HepG2 (cell line): ENCODE results near the gene EFS. TPM values are rescaled to one million over a fixed set of nuclear protein-coding genes. Genes with fewer than 3 reads are reported as not detected.

ENCODE experiments used
- ATF6 ChIP-seq: sonication (generic); formaldehyde crosslinking; conservative IDR thresholded peaks from 2 replicates; pipeline ENCODE4 v1.4.0; 2020; ENCODE audit warnings: missing genetic modification reagents
- ATF7 ChIP-seq, 2 experiments: fragments of 450-650 bp in 1 of 2; sonication (generic) in 1 of 2; formaldehyde crosslinking in 1 of 2; IDR thresholded peaks; 2 replicates each; pipeline versions ENCODE4 v1.4.0 to v1.6.1; 2016 to 2020; ENCODE audit warnings: antibody characterized with exemption in 1 of 2, mild to moderate bottlenecking in 1 of 2, missing genetic modification reagents in 1 of 2
- HOXA9 ChIP-seq: sonication (generic); formaldehyde crosslinking; IDR thresholded peaks from 2 replicates; pipeline ENCODE4 v1.8.1; 2022; ENCODE audit warnings: missing genetic modification reagents, mild to moderate bottlenecking, moderate library complexity, borderline replicate concordance
- NFATC3 ChIP-seq: sonication (generic); formaldehyde crosslinking; IDR thresholded peaks from 2 replicates; pipeline ENCODE4 v1.5.1; 2020; ENCODE audit warnings: mild to moderate bottlenecking, missing genetic modification reagents
- PITX1 ChIP-seq: sonication (generic); formaldehyde crosslinking; IDR thresholded peaks from 2 replicates; pipeline ENCODE4 v1.5.1; 2020; ENCODE audit warnings: mild to moderate bottlenecking, missing genetic modification reagents
- SNAI1 ChIP-seq: sonication (generic); formaldehyde crosslinking; IDR thresholded peaks from 2 replicates; pipeline ENCODE4 v1.5.0; 2020; ENCODE audit warnings: mild to moderate bottlenecking, missing genetic modification reagents, borderline replicate concordance
- SOX6 ChIP-seq, 2 experiments: fragments of 450-650 bp in 1 of 2; sonication (generic) in 1 of 2; formaldehyde crosslinking in 1 of 2; IDR thresholded peaks; 2 replicates each; pipeline versions ENCODE4 v1.4.0 to v1.6.1; 2017 to 2020; ENCODE audit warnings: antibody characterized with exemption in 1 of 2, mild to moderate bottlenecking in 1 of 2, missing genetic modification reagents in 1 of 2
- TCF12 ChIP-seq, 2 experiments: fragments of 450-650 bp in 1 of 2; sonication (generic) in 1 of 2; formaldehyde crosslinking in 1 of 2; IDR thresholded peaks; 2 replicates each; pipeline versions ENCODE4 v1.6.1 to v1.8.0; 2017 to 2022; ENCODE audit warnings: antibody characterized with exemption in 1 of 2, mild to moderate bottlenecking in 1 of 2, missing genetic modification reagents in 1 of 2, moderate library complexity in 1 of 2
- TFDP2 ChIP-seq: sonication (generic); formaldehyde crosslinking; IDR thresholded peaks from 2 replicates; pipeline ENCODE4 v1.4.0; 2020; ENCODE audit warnings: missing genetic modification reagents
- ZBTB40 ChIP-seq, 2 experiments: fragments of 450-650 bp in 1 of 2; sonication (generic) in 1 of 2; formaldehyde crosslinking in 1 of 2; IDR thresholded peaks; 2 replicates each; pipeline versions ENCODE4 v1.6.1 to v1.8.0; 2016 to 2022; ENCODE audit warnings: antibody characterized with exemption in 1 of 2, mild to moderate bottlenecking in 1 of 2, missing genetic modification reagents in 1 of 2
- ZNF543 ChIP-seq: sonication (generic); formaldehyde crosslinking; IDR thresholded peaks from 2 replicates; pipeline ENCODE4 v1.4.0; 2020; ENCODE audit warnings: mild to moderate bottlenecking, missing genetic modification reagents
- ZNF709 ChIP-seq: sonication (generic); formaldehyde crosslinking; IDR thresholded peaks from 2 replicates; pipeline ENCODE4 v1.5.0; 2020; ENCODE audit warnings: mild to moderate bottlenecking, missing genetic modification reagents
- ZNF761 ChIP-seq: sonication (generic); formaldehyde crosslinking; conservative IDR thresholded peaks from 2 replicates; pipeline ENCODE4 v1.4.0; 2020; ENCODE audit warnings: mild to moderate bottlenecking, missing genetic modification reagents
- ZNF780A ChIP-seq: sonication (generic); formaldehyde crosslinking; IDR thresholded peaks from 2 replicates; pipeline ENCODE4 v1.8.0; 2022; ENCODE audit warnings: mild to moderate bottlenecking, missing genetic modification reagents, moderate library complexity
- polyA plus RNA-seq, 8 experiments: library from polyadenylated mRNA; depleted of rRNA in 3 of 8; stranded (reverse) in 7 of 8; unstranded in 1 of 8; fragments of >200 nt; fragmentation: Illumina TruSeq in 4 of 8; extraction: Trizol in 4 of 8; gene quantifications; 2 replicates each; pipeline versions ENCODE4 v1.2.1 to v1.2.3, GENCODE V29; 2011 to 2016; ENCODE audit warnings: low read depth in 4 of 8, missing spikeins in 1 of 8, mixed read lengths in 1 of 8; ENCODE audit not compliant: insufficient read depth in 1 of 8
- total RNA-seq, 5 experiments: library from RNA; depleted of rRNA; stranded (reverse); fragments of >200 nt; fragmentation: Illumina TruSeq; extraction: Trizol; gene quantifications; 2 replicates each; pipeline ENCODE4 v1.2.3, GENCODE V29; 2016; ENCODE audit warnings: low read depth in 1 of 5

The EFS gene
- total and polyA plus RNA-seq, 2 of the 13 experiments (the other 11 are each of a cell fraction or from before 2014, with no cell fraction given), result not detected

- no peak for TF ChIP-seq ZBTB40 (IDR thresholded peaks at IDR 0.05)
- no peak for TF ChIP-seq ZBTB40 (CRISPR knock-in tag; IDR thresholded peaks at IDR 0.05)
- TF ChIP-seq PITX1 (CRISPR knock-in tag), result peak; percentile 33
- TF ChIP-seq ATF6, result no peak
- no peak for TF ChIP-seq ZNF709 (CRISPR knock-in tag)
- peak; percentile 43; the same call in 1 of the 2 replicates for TF ChIP-seq ZNF543 (CRISPR knock-in tag)
- TF ChIP-seq TFDP2 (CRISPR knock-in tag), result no peak
- TF ChIP-seq HOXA9 (CRISPR knock-in tag), result no peak
- no peak for TF ChIP-seq TCF12 (IDR thresholded peaks at IDR 0.05)
- TF ChIP-seq TCF12 (CRISPR knock-in tag; IDR thresholded peaks at IDR 0.05), result 0 out of 2 replicates have a peak, but pooled peaks have one; percentile 61
- TF ChIP-seq NFATC3 (CRISPR knock-in tag), result no peak
- no peak for TF ChIP-seq SOX6 (IDR thresholded peaks at IDR 0.05)
- peak; percentile 47 for TF ChIP-seq SOX6 (CRISPR knock-in tag; IDR thresholded peaks at IDR 0.05)
- TF ChIP-seq ATF7 (IDR thresholded peaks at IDR 0.05), result no peak
- no peak for TF ChIP-seq ATF7 (CRISPR knock-in tag; IDR thresholded peaks at IDR 0.05)
- no peak for TF ChIP-seq ZNF761 (CRISPR knock-in tag)
- peak; percentile 24; the same call in 1 of the 2 replicates for TF ChIP-seq SNAI1 (CRISPR knock-in tag)
- no peak for TF ChIP-seq ZNF780A
These were observed 38.3 kb downstream of the EFS start (continued) for GRCh38 chr14:23326491-23327332.
